GM18508 (cell line): ENCODE results near the gene CORT.
"Not testable (repeated sequence)": the region's sequence is repeated elsewhere in the genome, so short reads cannot be mapped to it uniquely, and the experiment has no call there.

ENCODE experiments used
- ATAC-seq: cut with Tn5 transposase; IDR thresholded peaks from one replicate; pipeline ENCODE4 v1.9.1; 2021; ENCODE audit warnings: moderate number of reproducible peaks; ENCODE audit not compliant: insufficient read depth, unreplicated experiment

CORT gene

GRCh38 chr1:10449751-10450150, at the start of gene CORT:
TSS of gene CORT (plus strand) at chr1:10450031. CDS start at chr1:10450224, 193 bp downstream.
- no peak for ATAC-seq

- no peak for ATAC-seq
These were observed 48.5 kb upstream of the CORT start for GRCh38 chr1:10401281-10401680.

- no peak for ATAC-seq
These were observed 47.0 kb upstream of the CORT start for GRCh38 chr1:10402729-10403274.

GRCh38 chr1:10407201-10407600, 42.6 kb upstream of the CORT start:
- ATAC-seq = no peak

GRCh38 chr1:10415211-10415930, 34.5 kb upstream of the CORT start:
- ATAC-seq = no peak

GRCh38 chr1:10415967-10416366, 33.9 kb upstream of the CORT start:
- ATAC-seq = not testable (repeated sequence)

- ATAC-seq = not testable (repeated sequence)
These were observed 31.1 kb upstream of the CORT start for GRCh38 chr1:10418741-10419140.

- no peak for ATAC-seq
These were observed 30.5 kb upstream of the CORT start for GRCh38 chr1:10419351-10419750.

- ATAC-seq = no peak
These were observed 28.2 kb upstream of the CORT start for GRCh38 chr1:10421637-10422036.

GRCh38 chr1:10424034-10424433, 25.8 kb upstream of the CORT start:
- no peak for ATAC-seq

- ATAC-seq = no peak
These were observed 25.2 kb upstream of the CORT start for GRCh38 chr1:10424651-10425050.

GRCh38 chr1:10425826-10426534, 23.9 kb upstream of the CORT start:
- not testable (repeated sequence) for ATAC-seq

- ATAC-seq = not testable (repeated sequence)
These were observed 23.3 kb upstream of the CORT start for GRCh38 chr1:10426535-10426848.

GRCh38 chr1:10428984-10429383, 20.8 kb upstream of the CORT start:
- ATAC-seq = no peak

GRCh38 chr1:10429868-10430215, 20.0 kb upstream of the CORT start:
- no peak for ATAC-seq

- no peak for ATAC-seq
These were observed 19.4 kb upstream of the CORT start, which contains the start of gene CENPS for GRCh38 chr1:10430216-10431069. TSS of gene CENPS (plus strand) at chr1:10430433. CDS start at chr1:10430518, 85 bp downstream.

- no peak for ATAC-seq
These were observed 18.6 kb upstream of the CORT start for GRCh38 chr1:10431070-10431730.

- no peak for ATAC-seq
These were observed 16.7 kb upstream of the CORT start for GRCh38 chr1:10432910-10433700.

- ATAC-seq = no peak
These were observed 16.0 kb upstream of the CORT start for GRCh38 chr1:10433790-10434189.
